HAP-1 (cell line): ENCODE measurements around the gene KIAA0513.
A peak's percentile ranks its signal among the peaks of the same experiment; 100 is the strongest.

ENCODE experiments used
- DNase-seq, 2 experiments: peaks; one replicate each; pipeline ENCODE4 v3.0.0-alpha.2; 2016 to 2020; ENCODE audit warnings: low spot score in 2 of 2
- H3K27me3 ChIP-seq: fragments of 250-450 bp; sonication (Bioruptor Pico); 2 replicates; pipeline ENCODE4 v1.5.1; 2020; ENCODE audit warnings: low read depth, mild to moderate bottlenecking, moderate library complexity
- H3K36me3 ChIP-seq: fragments of 250-450 bp; sonication (Bioruptor Pico); replicated peaks from 2 replicates; pipeline ENCODE4 v1.5.1; 2020; ENCODE audit warnings: mild to moderate bottlenecking
- H3K4me1 ChIP-seq: fragments of 250-450 bp; sonication (Bioruptor Pico); 2 replicates; pipeline ENCODE4 v1.5.1; 2020; ENCODE audit warnings: mild to moderate bottlenecking
- H3K4me3 ChIP-seq: fragments of 250-450 bp; sonication (Bioruptor Pico); 2 replicates; pipeline ENCODE4 v1.5.1; 2020; ENCODE audit warnings: mild to moderate bottlenecking, moderate library complexity
- H3K9me3 ChIP-seq: fragments of 250-450 bp; sonication (Bioruptor Pico); 2 replicates; pipeline ENCODE4 v1.5.1; 2020; ENCODE audit warnings: mild to moderate bottlenecking, moderate library complexity
- in situ Hi-C: fragments of 300-500 bp; cut with MboI; formaldehyde crosslinking; loops from 3 replicates; pipeline ENCODE4 v1.14.3; 2020; ENCODE audit warnings: low sequenced_read_pairs, inconsistent platforms, mixed read lengths

The KIAA0513 gene

GRCh38 chr16:85068746-85069145 is 41.2 kb downstream of the KIAA0513 start:
- no peak for DNase-seq
- Histone ChIP-seq H3K4me3 (no peak overlapping the region), H3K4me1 (no peaks in the 10 kb centered on the region), H3K9me3 (no peaks in the 10 kb centered on the region), H3K36me3 (no peaks in the 10 kb centered on the region), H3K27me3 (no peaks in the 10 kb centered on the region)
- in situ Hi-C loops: no loop called here

GRCh38 chr16:85069171-85069570 is 41.6 kb downstream of the KIAA0513 start:
- Histone ChIP-seq H3K9me3 (no peaks in the 10 kb centered on the region), H3K4me1 (no peaks in the 10 kb centered on the region), H3K36me3 (no peaks in the 10 kb centered on the region), H3K4me3 (no peak overlapping the region), H3K27me3 (no peaks in the 10 kb centered on the region)
- in situ Hi-C loops: no loop called here
- DNase-seq: no peak

- Histone ChIP-seq H3K4me1 (peaks cover 7% of the 10 kb centered on the region; the same call in 1 of the 2 replicates), H3K27me3 (no peaks in the 10 kb centered on the region), H3K4me3 (no peak overlapping the region), H3K9me3 (no peaks in the 10 kb centered on the region), H3K36me3 (no peaks in the 10 kb centered on the region)
- no peak for DNase-seq
- in situ Hi-C loops: no loop called here
These were observed 44.7 kb downstream of the KIAA0513 start for GRCh38 chr16:85072076-85072860.

GRCh38 chr16:85072947-85073346 is 45.4 kb downstream of the KIAA0513 start:
- H3K4me1 ChIP-seq: peaks cover 7% of the 10 kb centered on the region; the same call in 1 of the 2 replicates
- no peak overlapping the region for H3K4me3 ChIP-seq
- DNase-seq: no peak
- no peaks in the 10 kb centered on the region for H3K9me3 ChIP-seq
- in situ Hi-C loops: no loop called here
- H3K36me3 ChIP-seq: no peaks in the 10 kb centered on the region
- H3K27me3 ChIP-seq: no peaks in the 10 kb centered on the region

- H3K4me1 ChIP-seq: peaks cover 7% of the 10 kb centered on the region; the same call in 1 of the 2 replicates
- H3K27me3 ChIP-seq: no peaks in the 10 kb centered on the region
- no peak overlapping the region for H3K4me3 ChIP-seq
- in situ Hi-C loops: no loop called here
- H3K36me3 ChIP-seq: no peaks in the 10 kb centered on the region
- DNase-seq: no peak
- no peaks in the 10 kb centered on the region for H3K9me3 ChIP-seq
These were observed 46.8 kb downstream of the KIAA0513 start for GRCh38 chr16:85074225-85074914.

- H3K4me1 ChIP-seq: peaks cover 7% of the 10 kb centered on the region; the same call in 1 of the 2 replicates
- no peaks in the 10 kb centered on the region for H3K27me3 ChIP-seq
- H3K4me3 ChIP-seq: no peak overlapping the region
- in situ Hi-C loops: no loop called here
- DNase-seq: peak; percentile 15 to 46
- H3K36me3 ChIP-seq: no peaks in the 10 kb centered on the region
- no peaks in the 10 kb centered on the region for H3K9me3 ChIP-seq
These were observed 47.8 kb downstream of the KIAA0513 start for GRCh38 chr16:85075236-85075924.

- Histone ChIP-seq H3K27me3 (no peaks in the 10 kb centered on the region), H3K36me3 (no peaks in the 10 kb centered on the region), H3K4me3 (no peak overlapping the region), H3K4me1 (peaks cover 21% of the 10 kb centered on the region), H3K9me3 (no peaks in the 10 kb centered on the region)
- in situ Hi-C loops: no loop called here
- no peak for DNase-seq
These were observed 49.4 kb downstream of the KIAA0513 start for GRCh38 chr16:85077039-85077438.

GRCh38 chr16:85077576-85078125 is 50.1 kb downstream of the KIAA0513 start:
- Histone ChIP-seq H3K4me1 (peaks cover 27% of the 10 kb centered on the region), H3K4me3 (no peak overlapping the region), H3K27me3 (no peaks in the 10 kb centered on the region), H3K9me3 (no peaks in the 10 kb centered on the region), H3K36me3 (no peaks in the 10 kb centered on the region)
- no peak for DNase-seq
- in situ Hi-C loops: no loop called here

- peaks cover 31% of the 10 kb centered on the region for H3K4me1 ChIP-seq
- no peaks in the 10 kb centered on the region for H3K36me3 ChIP-seq
- no peaks in the 10 kb centered on the region for H3K9me3 ChIP-seq
- H3K4me3 ChIP-seq: no peak overlapping the region
- H3K27me3 ChIP-seq: no peaks in the 10 kb centered on the region
- in situ Hi-C loops: no loop called here
- no peak for DNase-seq
These were observed 50.6 kb downstream of the KIAA0513 start for GRCh38 chr16:85078226-85078625.

GRCh38 chr16:85078952-85079351 is 51.4 kb downstream of the KIAA0513 start:
- no peak overlapping the region for H3K4me3 ChIP-seq
- no peaks in the 10 kb centered on the region for H3K27me3 ChIP-seq
- in situ Hi-C loops: no loop called here
- H3K4me1 ChIP-seq: peaks cover 37% of the 10 kb centered on the region
- no peaks in the 10 kb centered on the region for H3K9me3 ChIP-seq
- H3K36me3 ChIP-seq: no peaks in the 10 kb centered on the region
- DNase-seq: no peak

- no peak overlapping the region for H3K4me3 ChIP-seq
- H3K36me3 ChIP-seq: no peaks in the 10 kb centered on the region
- DNase-seq: no peak
- in situ Hi-C loops: no loop called here
- H3K9me3 ChIP-seq: no peaks in the 10 kb centered on the region
- H3K4me1 ChIP-seq: peaks cover 37% of the 10 kb centered on the region
- no peaks in the 10 kb centered on the region for H3K27me3 ChIP-seq
These were observed 52.4 kb downstream of the KIAA0513 start for GRCh38 chr16:85079785-85080570.

GRCh38 chr16:85081038-85081437 is 53.4 kb downstream of the KIAA0513 start:
- no peak overlapping the region for H3K4me3 ChIP-seq
- peaks cover 31% of the 10 kb centered on the region for H3K4me1 ChIP-seq
- DNase-seq: peak; percentile 23 to 59
- H3K27me3 ChIP-seq: no peaks in the 10 kb centered on the region
- no peaks in the 10 kb centered on the region for H3K9me3 ChIP-seq
- in situ Hi-C loops: no loop called here
- H3K36me3 ChIP-seq: no peaks in the 10 kb centered on the region

GRCh38 chr16:85081765-85082164 is 54.2 kb downstream of the KIAA0513 start:
- Histone ChIP-seq H3K36me3 (no peaks in the 10 kb centered on the region), H3K4me3 (no peak overlapping the region), H3K9me3 (no peaks in the 10 kb centered on the region), H3K4me1 (peaks cover 31% of the 10 kb centered on the region), H3K27me3 (no peaks in the 10 kb centered on the region)
- no peak for DNase-seq
- in situ Hi-C loops: no loop called here
